ENCODE measurements around the gene RASSF5.
A peak's percentile ranks its signal among the peaks of the same experiment; 100 is the strongest.
"Not testable (repeated sequence)": the region's sequence is repeated elsewhere in the genome, so short reads cannot be mapped to it uniquely, and the experiment has no call there.

Gene RASSF5

DNA sequence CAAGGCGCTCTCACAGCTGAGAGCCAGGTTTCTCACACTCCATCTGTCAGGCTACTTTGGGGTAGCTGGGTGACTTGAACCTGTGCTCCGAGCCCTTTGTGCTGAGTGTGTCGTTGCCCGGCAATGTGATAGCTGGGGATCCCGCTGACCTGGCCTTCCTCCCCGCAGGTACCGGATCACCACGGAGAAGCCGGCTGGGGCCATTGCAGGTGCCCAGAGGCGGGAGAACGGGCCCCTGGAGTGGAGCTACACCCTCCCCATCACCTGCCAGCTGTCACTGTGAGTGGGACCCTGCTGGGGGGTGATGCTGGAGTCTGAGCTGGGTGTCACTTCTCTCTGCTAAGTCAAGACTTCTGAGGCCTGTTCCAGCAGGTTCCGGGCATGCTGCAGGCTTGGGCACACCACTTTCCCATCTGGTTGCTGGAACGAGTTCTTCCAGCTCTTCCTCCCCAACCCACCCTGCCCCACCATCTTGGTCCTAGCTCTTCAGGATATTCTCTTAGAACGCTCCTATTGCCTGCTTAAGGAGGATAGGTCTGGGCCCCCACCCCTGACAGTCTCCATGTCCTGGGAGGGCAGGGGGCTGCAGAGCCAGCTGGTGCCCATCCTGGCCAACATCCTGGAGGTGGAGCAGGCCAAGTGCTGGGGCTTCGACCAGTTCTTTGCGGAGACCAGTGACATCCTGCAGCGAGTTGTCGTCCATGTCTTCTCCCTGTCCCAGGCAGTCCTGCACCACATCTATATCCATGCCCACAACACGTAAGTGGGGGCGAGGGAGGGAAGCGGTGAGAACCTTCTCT lies 29.6 kb upstream of the RASSF5 start:
- DNase-seq = no peak
- H3K4me3 ChIP-seq (ENCODE audit: low read depth, low read length) = no peak overlapping the region
- in situ Hi-C loops (cut with HindIII; ENCODE audit: low pct_ligation_motif_present, low sequenced_read_pairs) = loop anchor here (25.0 kb wide), 1 partner anchor 110 kb away; no protein-coding TSS in a partner anchor
- TF ChIP-seq, protein P1, sequence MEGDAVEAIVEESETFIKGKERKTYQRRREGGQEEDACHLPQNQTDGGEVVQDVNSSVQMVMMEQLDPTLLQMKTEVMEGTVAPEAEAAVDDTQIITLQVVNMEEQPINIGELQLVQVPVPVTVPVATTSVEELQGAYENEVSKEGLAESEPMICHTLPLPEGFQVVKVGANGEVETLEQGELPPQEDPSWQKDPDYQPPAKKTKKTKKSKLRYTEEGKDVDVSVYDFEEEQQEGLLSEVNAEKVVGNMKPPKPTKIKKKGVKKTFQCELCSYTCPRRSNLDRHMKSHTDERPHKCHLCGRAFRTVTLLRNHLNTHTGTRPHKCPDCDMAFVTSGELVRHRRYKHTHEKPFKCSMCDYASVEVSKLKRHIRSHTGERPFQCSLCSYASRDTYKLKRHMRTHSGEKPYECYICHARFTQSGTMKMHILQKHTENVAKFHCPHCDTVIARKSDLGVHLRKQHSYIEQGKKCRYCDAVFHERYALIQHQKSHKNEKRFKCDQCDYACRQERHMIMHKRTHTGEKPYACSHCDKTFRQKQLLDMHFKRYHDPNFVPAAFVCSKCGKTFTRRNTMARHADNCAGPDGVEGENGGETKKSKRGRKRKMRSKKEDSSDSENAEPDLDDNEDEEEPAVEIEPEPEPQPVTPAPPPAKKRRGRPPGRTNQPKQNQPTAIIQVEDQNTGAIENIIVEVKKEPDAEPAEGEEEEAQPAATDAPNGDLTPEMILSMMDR (IDR thresholded peaks at IDR 0.05; ENCODE audit: low read depth, low read length, missing control alignments) = no peak
- peaks cover 78% of the 10 kb centered on the region for H3K36me3 ChIP-seq (replicated peaks)
- no peaks in the 10 kb centered on the region for H3K27me3 ChIP-seq (replicated peaks)
- no peak overlapping the region for H3K27ac ChIP-seq

DNA sequence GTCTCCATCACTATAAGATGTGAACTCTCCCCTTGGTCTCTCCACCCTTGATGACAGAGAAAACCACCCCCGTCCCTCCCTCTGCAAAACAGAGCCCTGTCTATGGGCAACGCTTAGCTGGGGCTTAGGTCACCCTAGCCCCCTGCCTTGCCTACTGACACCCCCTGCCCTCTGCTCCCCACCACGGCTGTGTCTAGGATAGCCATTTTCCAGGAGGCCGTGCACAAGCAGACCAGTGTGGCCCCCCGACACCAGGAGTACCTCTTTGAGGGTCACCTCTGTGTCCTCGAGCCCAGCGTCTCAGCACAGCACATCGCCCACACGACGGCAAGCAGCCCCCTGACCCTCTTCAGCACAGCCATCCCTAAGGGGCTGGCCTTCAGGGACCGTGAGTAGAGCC lies 28.6 kb upstream of the RASSF5 start:
- no peak for DNase-seq
- H3K27me3 ChIP-seq (replicated peaks) = no peaks in the 10 kb centered on the region
- H3K27ac ChIP-seq = no peak overlapping the region
- in situ Hi-C loops (cut with HindIII; ENCODE audit: low pct_ligation_motif_present, low sequenced_read_pairs) = loop anchor here (25.0 kb wide), 1 partner anchor 109 kb away; no protein-coding TSS in a partner anchor
- peaks cover 87% of the 10 kb centered on the region for H3K36me3 ChIP-seq (replicated peaks)
- TF ChIP-seq, protein P1 (IDR thresholded peaks at IDR 0.05; ENCODE audit: low read depth, low read length, missing control alignments) = no peak
- H3K4me3 ChIP-seq (ENCODE audit: low read depth, low read length) = no peak overlapping the region

DNA sequence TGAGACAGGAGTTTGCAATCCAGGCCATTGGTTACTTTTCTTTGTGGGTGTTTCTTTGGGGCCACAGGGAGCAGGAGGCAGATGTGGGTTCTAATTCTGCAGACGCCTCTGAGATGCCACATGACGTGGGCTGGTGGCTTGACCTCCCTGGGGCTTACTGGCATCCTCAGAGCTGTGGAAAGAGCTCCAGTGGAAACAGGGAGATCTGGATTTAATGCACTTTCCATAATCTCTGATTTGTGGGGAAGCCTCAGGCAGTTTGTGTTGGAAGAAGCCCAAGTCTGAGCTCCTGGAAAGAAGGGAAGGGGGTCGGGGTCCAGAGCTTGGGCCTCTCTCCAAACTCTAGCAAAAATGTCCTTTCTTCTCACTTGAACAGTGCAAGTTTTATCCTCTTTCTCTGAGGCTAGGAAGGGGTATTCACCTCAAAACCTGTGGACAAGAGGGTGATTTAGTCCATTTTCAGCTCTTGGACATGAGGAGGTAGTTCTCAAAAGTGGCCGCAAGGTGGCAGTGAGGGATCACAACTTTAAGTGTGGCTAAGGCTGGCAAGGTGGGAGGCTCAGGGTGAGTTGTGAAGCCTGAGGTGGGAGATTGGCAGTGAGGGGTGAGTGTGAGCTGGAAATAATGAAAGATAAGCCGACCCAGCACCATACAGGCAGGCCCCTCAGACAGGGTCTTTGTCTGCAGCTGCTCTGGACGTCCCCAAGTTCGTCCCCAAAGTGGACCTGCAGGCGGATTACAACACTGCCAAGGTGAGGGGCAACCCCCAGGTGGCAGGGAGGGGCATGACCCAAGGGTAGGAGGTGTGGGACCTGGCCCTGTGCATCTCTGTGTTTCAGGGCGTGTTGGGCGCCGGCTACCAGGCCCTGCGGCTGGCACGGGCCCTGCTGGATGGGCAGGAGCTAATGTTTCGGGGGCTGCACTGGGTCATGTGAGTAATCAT lies 27.9 kb upstream of the RASSF5 start:
- Histone ChIP-seq H3K36me3 (replicated peaks) (peaks cover 88% of the 10 kb centered on the region), H3K4me3 (ENCODE audit: low read depth, low read length) (no peak overlapping the region), H3K27me3 (replicated peaks) (no peaks in the 10 kb centered on the region), H3K27ac (no peak overlapping the region)
- in situ Hi-C loops (cut with HindIII; ENCODE audit: low pct_ligation_motif_present, low sequenced_read_pairs) = loop anchor here (25.0 kb wide), 1 partner anchor 108 kb away; no protein-coding TSS in a partner anchor
- peak; percentile 75 for DNase-seq
- TF ChIP-seq, protein P1 (IDR thresholded peaks at IDR 0.05; ENCODE audit: low read depth, low read length, missing control alignments) = peak; percentile 86

DNA sequence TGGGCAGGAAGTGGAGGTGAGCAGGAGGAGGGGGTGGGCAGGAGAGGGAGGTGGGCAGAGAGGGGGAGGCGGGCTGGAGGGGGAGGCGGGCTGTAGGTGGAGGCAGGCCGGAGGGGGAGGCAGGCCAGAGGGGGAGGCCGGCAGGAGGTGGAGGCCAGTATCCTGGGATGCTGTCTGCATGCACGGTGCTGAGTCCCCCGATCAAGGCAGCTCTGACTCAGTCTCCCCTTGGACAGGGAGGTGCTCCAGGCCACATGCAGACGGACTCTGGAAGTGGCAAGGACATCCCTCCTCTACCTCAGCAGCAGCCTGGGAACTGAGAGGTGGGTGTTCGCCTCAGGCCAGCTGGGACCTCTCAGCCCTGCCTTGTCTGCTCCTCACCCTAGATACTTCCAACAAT lies 27.1 kb upstream of the RASSF5 start:
- DNase-seq = no peak
- Histone ChIP-seq H3K27ac (no peak overlapping the region), H3K27me3 (replicated peaks) (no peaks in the 10 kb centered on the region), H3K36me3 (replicated peaks) (peaks cover 88% of the 10 kb centered on the region), H3K4me3 (ENCODE audit: low read depth, low read length) (no peak overlapping the region)
- TF ChIP-seq, protein P1 (IDR thresholded peaks at IDR 0.05; ENCODE audit: low read depth, low read length, missing control alignments) = no peak
- in situ Hi-C loops (cut with HindIII; ENCODE audit: low pct_ligation_motif_present, low sequenced_read_pairs) = loop anchor here (25.0 kb wide), 1 partner anchor 107 kb away; no protein-coding TSS in a partner anchor

DNA sequence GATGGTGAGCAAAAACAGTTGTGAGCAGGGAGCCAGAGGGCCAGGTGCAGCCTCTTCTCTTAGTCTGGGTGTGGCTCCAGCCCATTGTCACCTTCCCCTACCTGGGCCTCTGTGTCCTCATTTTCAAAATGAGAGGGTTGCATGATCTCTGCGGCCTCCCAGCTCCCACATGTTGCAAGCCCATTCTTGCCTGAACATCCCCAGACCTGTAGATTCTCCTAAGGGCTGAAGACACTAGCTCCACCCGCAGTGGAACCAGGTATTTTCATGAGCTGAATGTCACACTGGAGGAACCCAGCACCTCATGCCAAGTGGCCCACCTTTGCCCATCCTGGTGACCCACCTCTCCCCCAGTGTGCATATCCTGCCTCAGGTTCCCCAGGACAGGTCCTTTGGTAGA lies 24.7 kb upstream of the RASSF5 start:
- H3K4me3 ChIP-seq (ENCODE audit: low read depth, low read length) = no peak overlapping the region
- in situ Hi-C loops (cut with HindIII; ENCODE audit: low pct_ligation_motif_present, low sequenced_read_pairs) = loop anchor here (25.0 kb wide), 1 partner anchor 105 kb away; no protein-coding TSS in a partner anchor
- H3K36me3 ChIP-seq (replicated peaks) = peaks cover 79% of the 10 kb centered on the region
- TF ChIP-seq, protein P1 (IDR thresholded peaks at IDR 0.05; ENCODE audit: low read depth, low read length, missing control alignments) = no peak
- DNase-seq = no peak
- no peaks in the 10 kb centered on the region for H3K27me3 ChIP-seq (replicated peaks)
- H3K27ac ChIP-seq = no peak overlapping the region

DNA sequence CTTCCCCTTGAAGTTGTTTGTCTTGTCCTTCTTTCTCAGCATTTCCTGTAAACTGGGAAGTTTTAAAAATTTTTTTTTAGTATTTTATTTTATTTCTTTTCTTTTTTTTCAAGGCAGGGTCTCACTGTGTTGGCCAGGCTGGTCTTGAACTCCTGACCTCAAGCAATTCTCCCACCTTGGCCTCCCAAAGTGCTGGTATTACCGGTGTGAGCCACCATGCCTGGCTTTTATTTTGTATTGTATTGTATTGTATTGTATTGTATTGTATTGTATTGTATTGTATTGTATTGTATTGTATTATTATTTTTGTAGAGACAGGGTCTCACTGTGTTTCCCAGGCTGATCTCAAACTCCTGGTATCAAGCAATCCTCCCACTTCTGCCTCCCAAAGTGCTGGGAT lies 23.5 kb upstream of the RASSF5 start:
- H3K36me3 ChIP-seq (replicated peaks) = peaks cover 78% of the 10 kb centered on the region
- not testable (repeated sequence) for H3K4me3 ChIP-seq (ENCODE audit: low read depth, low read length); H3K27ac ChIP-seq; H3K27me3 ChIP-seq (replicated peaks); DNase-seq
- in situ Hi-C loops (cut with HindIII; ENCODE audit: low pct_ligation_motif_present, low sequenced_read_pairs) = loop anchor here (25.0 kb wide), 1 partner anchor 103 kb away; no protein-coding TSS in a partner anchor
